Central memory CD4-positive, alpha-beta T cell (primary cell): Measurements from ENCODE around the gene MYOCD.

Source experiments
- DNase-seq: peaks from one replicate; pipeline ENCODE4 v3.0.0; 2022

MYOCD gene

DNA sequence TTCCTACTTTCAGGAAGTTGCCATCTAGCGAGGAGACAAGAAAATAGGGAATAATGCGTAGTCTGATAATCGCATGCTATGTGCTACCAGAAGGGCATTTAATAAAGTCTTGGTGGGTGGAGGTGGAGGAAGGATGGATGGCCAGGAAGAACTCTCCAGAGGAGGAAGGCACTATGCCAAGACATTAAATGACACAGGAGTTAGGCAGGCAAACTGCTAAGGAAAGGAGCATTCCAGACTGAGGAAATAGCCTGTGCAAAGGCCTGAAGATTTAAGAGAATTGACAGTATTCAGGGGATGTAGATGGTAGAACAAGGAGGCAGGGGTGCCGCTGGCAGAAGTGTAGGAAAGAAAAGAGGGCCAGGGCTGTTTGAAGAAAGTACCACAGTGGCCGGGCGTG is 104.3 kb downstream of the MYOCD start:
- DNase-seq, result no peak

DNA sequence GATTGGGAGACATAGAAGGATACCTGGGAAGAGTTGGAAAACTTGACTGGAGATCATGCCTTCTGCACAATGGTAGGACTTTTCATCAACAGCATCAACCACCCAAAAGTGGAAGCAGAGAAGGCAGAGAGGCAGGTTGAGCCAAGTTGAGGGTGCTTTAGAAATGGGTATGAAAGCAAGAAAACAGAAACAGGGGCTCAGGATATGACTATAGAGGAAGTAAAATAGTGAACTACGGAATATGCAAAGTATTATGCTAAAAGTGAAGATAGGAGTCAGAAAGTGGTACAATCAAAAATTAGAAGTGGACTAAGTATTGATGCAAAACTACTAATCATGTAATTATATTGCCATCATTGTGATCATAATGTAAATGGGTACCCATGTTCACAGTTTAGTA is 107.5 kb downstream of the MYOCD start:
- DNase-seq, result no peak

DNA sequence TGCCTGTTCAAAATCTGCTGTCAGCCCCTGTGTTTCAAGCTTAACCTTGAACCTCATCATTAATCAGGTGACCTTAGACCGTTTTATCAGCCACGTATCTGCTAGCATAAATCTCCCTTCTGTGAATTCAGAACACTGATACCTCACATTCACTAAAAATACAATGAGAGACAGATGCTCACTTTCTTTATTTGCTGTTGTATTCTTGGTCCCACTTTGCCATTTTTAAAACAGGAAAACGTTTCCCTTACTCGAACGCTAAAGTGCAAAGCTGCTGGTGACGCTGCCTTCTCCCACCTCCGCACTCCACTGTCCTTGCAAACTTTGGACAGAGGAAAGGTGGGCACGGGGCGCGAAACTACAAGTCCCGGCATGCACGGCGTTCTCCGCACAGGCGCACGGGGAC is 123.4 kb downstream of the MYOCD start:
- no peak for DNase-seq

DNA sequence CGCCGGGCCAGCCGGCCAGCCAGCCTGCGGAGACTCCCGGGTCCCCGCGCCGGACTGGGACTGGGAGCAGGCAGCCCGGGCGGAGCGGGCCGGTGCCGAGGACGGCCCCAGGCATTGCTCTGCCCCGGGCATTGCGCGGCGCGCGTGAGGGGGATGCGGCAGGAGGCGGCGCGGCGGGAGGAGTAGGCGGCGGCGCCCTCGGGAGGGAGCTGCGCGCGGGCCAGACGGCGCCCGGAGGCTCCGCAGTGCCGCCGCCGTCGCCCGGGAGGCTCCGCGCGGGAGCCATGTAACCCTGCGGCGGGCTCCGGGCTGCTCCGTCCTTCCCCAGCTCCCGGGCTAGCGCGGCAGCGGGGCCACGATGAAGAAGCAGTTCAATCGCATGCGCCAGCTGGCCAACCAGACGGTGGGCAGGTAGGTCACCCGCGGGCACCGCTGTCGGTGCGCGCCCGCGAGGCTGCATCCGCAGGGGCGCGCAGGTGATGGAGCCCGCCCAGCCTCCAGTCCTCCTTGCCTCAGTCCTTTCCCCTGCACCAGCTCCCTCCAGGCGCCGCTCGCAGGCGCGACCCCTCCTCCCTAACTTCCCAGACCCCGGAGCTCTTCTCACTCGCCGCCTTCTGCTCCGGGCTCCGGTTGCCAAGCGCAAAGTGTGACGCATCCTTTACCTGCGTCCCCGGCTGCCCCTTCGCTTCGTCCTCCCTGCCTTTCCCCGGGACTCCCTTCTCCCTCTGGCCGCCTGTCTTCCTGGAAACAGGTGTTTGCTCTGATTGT is 124.0 kb downstream of the MYOCD start, which contains the start of gene ARHGAP44:
TSS of gene ARHGAP44 (plus strand) at position 18 of the 768 bp plus-strand sequence. CDS start at position 359, 341 bp downstream.
- DNase-seq, result no peak

DNA sequence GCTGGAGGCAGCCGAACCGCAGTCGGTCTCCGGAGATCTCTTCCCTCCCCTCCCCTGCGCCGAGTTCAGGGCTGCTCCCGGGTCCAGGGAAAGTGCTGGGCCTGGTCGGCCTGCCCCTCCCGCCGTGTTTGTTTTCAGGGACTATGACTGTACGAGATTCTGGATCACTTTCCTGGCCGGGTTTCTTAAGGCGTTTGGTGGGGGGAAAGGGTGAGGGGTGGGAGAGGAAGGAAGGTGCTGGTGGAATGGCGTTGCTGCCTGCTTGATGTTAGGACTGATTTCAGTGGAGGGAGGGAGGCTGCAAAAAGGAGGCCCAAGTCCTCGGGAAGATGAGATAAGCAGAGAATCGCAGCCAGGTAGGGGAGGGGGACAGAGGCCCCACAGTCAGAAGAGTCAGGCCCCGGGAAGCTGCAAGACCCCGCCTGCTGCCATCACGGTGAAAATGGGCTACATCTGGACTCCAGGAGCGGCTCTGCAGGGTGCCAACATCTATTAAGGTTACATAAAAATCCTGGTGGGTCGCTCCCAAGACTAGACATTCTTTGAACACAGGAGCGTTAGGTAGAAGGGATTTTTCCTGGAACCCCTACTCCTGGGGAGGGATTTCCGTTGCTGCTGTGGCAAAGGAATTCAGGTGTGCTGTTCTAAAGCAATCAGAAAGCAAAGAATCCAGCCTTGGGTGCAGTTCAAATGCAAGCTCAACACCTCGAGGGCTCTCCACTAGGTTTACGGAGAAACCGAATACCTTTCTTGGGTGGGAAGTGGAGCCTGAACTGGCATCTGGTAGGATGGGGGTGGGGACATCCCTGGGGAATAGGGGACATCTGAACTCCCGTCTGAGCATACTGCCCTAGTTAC is 124.8 kb downstream of the MYOCD start:
- DNase-seq, result no peak

DNA sequence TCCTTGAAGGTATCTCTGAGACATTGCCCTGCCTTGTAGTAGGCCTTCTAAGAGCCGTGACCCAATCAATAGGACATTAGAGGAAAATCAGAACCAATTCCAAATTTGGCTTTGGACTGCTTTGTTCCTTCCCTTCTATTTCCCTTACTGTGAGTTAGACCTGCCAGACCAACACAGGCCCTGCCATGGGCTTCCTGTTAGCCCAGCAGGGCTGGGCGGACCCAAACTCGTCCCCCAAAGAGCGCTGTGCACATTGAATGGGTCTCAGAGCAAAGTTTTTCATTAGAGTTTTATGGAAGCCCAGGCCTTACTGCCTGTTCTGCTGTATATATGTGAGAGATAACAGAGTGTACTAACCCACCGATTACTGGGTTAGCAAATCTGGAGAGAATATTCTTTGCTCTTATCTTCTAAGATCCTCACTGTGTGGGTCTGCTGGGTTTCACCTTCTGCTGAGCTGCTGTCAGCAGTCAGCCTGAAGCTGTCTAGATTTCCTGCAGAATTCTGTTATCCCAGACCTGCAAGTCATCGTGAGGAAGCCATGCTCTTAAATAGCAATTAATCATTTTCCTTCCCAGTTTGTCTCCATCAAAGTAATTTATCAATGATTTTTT is 129.3 kb downstream of the MYOCD start:
- no peak for DNase-seq

DNA sequence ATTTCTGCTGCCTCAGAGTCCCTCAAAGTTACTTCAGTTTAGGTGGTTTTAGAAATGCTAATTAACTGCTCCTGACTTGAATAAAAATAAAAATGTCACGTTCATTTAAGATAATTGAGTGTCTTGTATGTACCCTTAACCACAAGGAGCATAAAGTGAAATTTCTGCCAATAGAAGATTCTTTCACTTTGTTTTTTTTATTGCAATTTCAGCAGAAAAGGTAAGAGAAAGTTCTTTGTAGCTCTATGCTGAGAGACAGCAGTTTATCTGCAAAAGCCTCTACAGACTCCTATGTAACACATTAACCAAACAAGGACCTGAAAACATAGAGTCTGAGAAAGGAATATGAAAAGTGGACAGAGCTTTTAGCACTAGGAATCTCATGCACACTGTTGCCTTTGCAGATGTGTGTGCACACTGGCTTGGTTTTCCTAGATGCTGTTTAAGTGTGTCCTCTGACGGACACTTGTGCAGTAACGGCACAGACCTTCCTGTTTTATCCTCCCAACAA is 135.2 kb downstream of the MYOCD start:
- no peak for DNase-seq

DNA sequence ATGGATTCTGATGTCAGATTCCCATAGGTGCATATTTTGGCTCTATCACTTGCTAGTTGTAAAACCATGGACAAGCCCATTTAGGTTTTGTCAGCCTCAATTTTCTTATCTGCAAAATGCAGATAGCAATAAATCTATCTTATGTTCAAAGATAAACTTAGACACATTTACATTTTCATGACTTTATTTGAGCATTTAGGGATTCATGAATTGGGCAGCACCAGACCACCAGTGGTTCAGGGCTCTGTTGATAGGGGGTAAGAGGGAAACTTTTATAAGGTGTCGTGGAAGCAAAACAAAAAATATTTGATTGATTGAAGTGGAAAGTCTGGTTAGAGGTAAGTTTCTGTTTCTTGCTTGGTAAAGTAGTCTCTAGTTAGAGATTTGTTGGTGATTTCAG is 140.9 kb downstream of the MYOCD start:
- DNase-seq, result no peak

DNA sequence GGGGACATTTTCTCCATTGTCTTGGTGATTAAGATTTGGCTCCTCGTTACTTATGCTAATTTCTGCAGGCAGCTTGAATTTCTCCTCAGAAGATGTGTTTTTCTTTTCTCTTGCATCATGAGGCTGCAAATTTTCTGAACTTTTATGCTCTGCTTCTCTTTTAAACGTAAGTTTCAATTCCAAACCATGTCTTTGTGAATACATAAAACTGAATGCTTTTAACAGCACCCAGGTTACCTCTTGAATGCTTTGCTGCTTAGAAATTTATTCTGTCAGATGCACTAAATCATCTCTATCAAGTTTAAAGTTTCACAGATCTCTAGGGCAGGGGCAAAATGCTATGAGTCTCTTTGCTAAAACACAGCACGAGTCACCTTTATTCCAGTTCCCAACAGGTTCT is 143.0 kb downstream of the MYOCD start:
- DNase-seq, result no peak

DNA sequence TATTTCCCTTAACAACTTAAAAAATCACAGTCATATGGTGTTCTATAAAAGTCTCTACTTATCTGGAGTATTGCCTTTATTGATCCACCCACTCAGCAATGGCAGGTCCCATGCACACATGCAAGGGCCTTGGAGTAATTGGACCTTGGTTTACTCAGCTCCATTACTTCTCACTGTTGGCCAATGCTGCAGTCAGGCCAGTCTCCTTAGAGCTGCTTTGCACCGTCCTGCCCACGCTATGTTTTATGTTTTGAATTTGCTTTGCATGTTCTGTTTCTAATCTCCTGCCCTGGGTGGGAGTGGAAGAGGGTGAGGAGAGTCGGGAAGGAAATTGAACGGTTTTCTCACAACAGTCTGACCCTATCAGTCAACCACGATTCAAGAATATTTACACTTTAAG is 147.2 kb downstream of the MYOCD start:
- no peak for DNase-seq

DNA sequence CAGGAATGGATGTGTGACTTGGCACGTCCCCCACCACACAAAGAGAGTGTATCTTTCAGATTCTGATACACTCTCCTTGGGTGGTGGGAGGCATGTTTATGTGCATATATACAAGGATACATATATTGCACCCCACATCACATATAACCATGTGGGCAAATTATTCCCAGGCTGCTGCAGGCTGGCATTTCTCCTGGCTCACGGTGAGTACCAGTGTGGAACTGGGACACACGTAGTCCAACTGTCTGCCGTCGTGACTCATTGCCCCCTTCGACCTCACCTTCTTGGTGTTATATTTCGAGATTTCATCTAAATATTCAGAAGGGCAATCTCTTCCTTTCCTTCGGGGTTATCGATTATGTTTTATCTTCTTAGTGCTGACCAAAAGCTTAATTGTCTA is 148.0 kb downstream of the MYOCD start:
- DNase-seq, result no peak

DNA sequence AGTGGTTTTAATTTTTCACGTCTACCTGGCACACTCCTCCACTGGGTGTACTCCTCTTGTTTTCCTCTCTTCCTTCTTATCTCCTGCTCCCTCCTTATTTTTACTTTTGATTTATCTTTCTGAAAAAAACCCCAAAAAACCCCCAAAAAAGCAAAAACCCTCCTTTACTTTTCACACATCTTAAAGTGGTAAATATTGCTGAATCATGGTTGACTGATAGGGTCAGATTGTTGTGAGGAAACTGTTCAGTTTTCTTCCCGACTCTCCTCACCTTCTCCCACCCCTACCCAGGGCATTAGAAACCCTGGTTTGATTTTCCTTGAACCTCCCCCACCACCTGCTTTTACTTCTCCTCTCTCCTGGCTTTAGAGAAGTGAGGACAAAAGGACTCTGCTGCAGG is 149.0 kb downstream of the MYOCD start:
- no peak for DNase-seq

DNA sequence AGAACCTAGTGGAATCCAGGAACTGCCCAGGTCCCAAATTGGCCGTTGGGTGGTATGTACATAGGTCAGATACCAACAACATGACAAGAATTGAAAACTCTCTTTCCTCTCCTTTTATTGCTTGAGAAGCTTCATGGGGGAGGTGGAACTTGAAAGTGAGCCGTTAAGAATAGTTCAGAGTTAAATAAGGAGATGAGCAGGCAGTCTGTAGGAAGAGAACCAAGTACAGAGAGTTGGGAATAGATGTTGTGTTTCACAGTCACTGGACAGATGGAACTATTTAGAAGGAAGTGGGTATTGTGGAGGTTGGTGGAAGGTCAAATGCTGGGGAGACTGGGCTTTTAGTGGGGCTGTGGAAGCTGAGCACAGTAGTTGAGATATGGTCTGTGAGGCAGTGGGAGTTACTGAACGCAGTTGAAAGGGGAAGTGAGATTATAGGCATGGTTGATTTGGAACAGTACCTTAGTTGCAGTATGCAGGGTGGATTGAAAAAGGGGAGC is 150.0 kb downstream of the MYOCD start:
- DNase-seq, result no peak
